Effector memory CD8-positive, alpha-beta T cell (primary cell): ENCODE results near the gene NHERF2.

Source experiments
- ATAC-seq: fragments of 150-1000 bp; cut with Tn5 transposase; replicated peaks from 2 replicates; pipeline ENCODE4 v1.10.0; 2021; ENCODE audit warnings: mild to moderate bottlenecking, moderate library complexity
- DNase-seq, 3 experiments: peaks; one replicate each; pipeline ENCODE4 v3.0.0; 2021
- H3K27ac Mint-ChIP-seq, 2 donors: one replicate each; pipeline ENCODE4 v1.8.0; 2022; ENCODE audit warnings: mild to moderate bottlenecking in 2 of 2, mixed read lengths in 2 of 2, moderate library complexity in 2 of 2
- H3K27me3 Mint-ChIP-seq, 2 donors: one replicate each; pipeline ENCODE4 v1.8.0; 2022; ENCODE audit warnings: mixed read lengths in 2 of 2
- H3K36me3 Mint-ChIP-seq: one replicate; pipeline ENCODE4 v1.8.0; 2022; ENCODE audit warnings: mild to moderate bottlenecking, moderate library complexity, mixed read lengths; ENCODE audit not compliant: insufficient read depth
- H3K4me1 Mint-ChIP-seq, 2 donors: one replicate each; pipeline ENCODE4 v1.8.0; 2022; ENCODE audit warnings: low read depth in 2 of 2, mixed read lengths in 2 of 2
- H3K4me3 Mint-ChIP-seq, 2 donors: one replicate each; pipeline ENCODE4 v1.8.0; 2022; ENCODE audit warnings: mild to moderate bottlenecking in 2 of 2, mixed read lengths in 2 of 2, moderate library complexity in 2 of 2
- H3K9me3 Mint-ChIP-seq, 2 donors: one replicate each; pipeline ENCODE4 v1.8.0; 2022; ENCODE audit warnings: mixed read lengths in 2 of 2
- total RNA-seq, 9 experiments: gene quantifications; one replicate each; lab custom pipeline; 2026; lab: John Stamatoyannopoulos, UW

The NHERF2 gene
- total RNA-seq, result 0 to 3.4 (median 0.93) reads per million in 9 experiments

GRCh38 chr16:2026461-2027023, at the start of gene NHERF2:
Gene NHERF2, plus strand, starts transcription at chr16:2026902. Its CDS starts 104 bp downstream, at chr16:2027006.
- H3K9me3 Mint-ChIP-seq, result no peaks in the 10 kb centered on the region
- H3K4me3 Mint-ChIP-seq, result peak within 1 kb of the TSS; percentile 59 to 70
- H3K27me3 Mint-ChIP-seq, result peaks cover 11 to 16% of the 10 kb centered on the region in 2 donors
- no peak for DNase-seq
- no peak within 1 kb of the TSS for H3K27ac Mint-ChIP-seq
- H3K4me1 Mint-ChIP-seq, result peaks cover 9 to 10% of the 10 kb centered on the region in 2 donors
- H3K36me3 Mint-ChIP-seq, result no peaks in the 10 kb centered on the region
- ATAC-seq, result peak; percentile 19

GRCh38 chr16:1976951-1977874, 49.5 kb upstream of the NHERF2 start:
- ATAC-seq, result no peak
- Mint-ChIP-seq H3K36me3 (peaks cover 27% of the 10 kb centered on the region), H3K9me3 (no peaks in the 10 kb centered on the region), H3K4me3 (no peak overlapping the region), H3K4me1 (peaks cover 5 to 10% of the 10 kb centered on the region in 2 donors), H3K27ac (no peak overlapping the region), H3K27me3 (peaks cover 0 to 23% of the 10 kb centered on the region in 2 donors)
- DNase-seq, result no peak

- Mint-ChIP-seq H3K36me3 (peaks cover 27% of the 10 kb centered on the region), H3K27ac (no peak overlapping the region), H3K4me1 (peaks cover 2 to 8% of the 10 kb centered on the region in 2 donors), H3K4me3 (no peak overlapping the region), H3K9me3 (no peaks in the 10 kb centered on the region), H3K27me3 (peaks cover 0 to 30% of the 10 kb centered on the region in 2 donors)
- no peak for DNase-seq
- no peak for ATAC-seq
These were observed 48.8 kb upstream of the NHERF2 start for GRCh38 chr16:1977875-1978268.

GRCh38 chr16:1978476-1979120, 48.1 kb upstream of the NHERF2 start:
- Mint-ChIP-seq H3K9me3 (no peaks in the 10 kb centered on the region), H3K4me1 (peaks cover 0 to 11% of the 10 kb centered on the region in 2 donors), H3K36me3 (peaks cover 27% of the 10 kb centered on the region), H3K4me3 (no peak overlapping the region), H3K27me3 (peaks cover 0 to 34% of the 10 kb centered on the region in 2 donors), H3K27ac (no peak overlapping the region)
- no peak for DNase-seq
- ATAC-seq, result no peak

GRCh38 chr16:1979271-1980029, 47.3 kb upstream of the NHERF2 start:
- Mint-ChIP-seq H3K27me3 (peaks cover 0 to 34% of the 10 kb centered on the region in 2 donors), H3K36me3 (peaks cover 29% of the 10 kb centered on the region), H3K4me3 (no peak overlapping the region), H3K4me1 (peaks cover 0 to 11% of the 10 kb centered on the region in 2 donors), H3K27ac (no peak overlapping the region), H3K9me3 (no peaks in the 10 kb centered on the region)
- no peak for ATAC-seq
- DNase-seq, result no peak

- DNase-seq (no peak), ATAC-seq (no peak)
- Mint-ChIP-seq H3K4me1 (peaks cover 4 to 14% of the 10 kb centered on the region in 2 donors), H3K27me3 (peaks cover 0 to 34% of the 10 kb centered on the region in 2 donors), H3K36me3 (peaks cover 23% of the 10 kb centered on the region), H3K27ac (peak overlapping the region in 1 of 2 donors; percentile 12), H3K4me3 (no peak overlapping the region), H3K9me3 (no peaks in the 10 kb centered on the region)
These were observed 46.5 kb upstream of the NHERF2 start for GRCh38 chr16:1980030-1980769.

GRCh38 chr16:1980770-1981087, 46.0 kb upstream of the NHERF2 start:
- H3K27ac Mint-ChIP-seq, result peak overlapping the region in 1 of 2 donors; percentile 12
- H3K4me3 Mint-ChIP-seq, result no peak overlapping the region
- H3K27me3 Mint-ChIP-seq, result peaks cover 0 to 34% of the 10 kb centered on the region in 2 donors
- peaks cover 4 to 14% of the 10 kb centered on the region in 2 donors for H3K4me1 Mint-ChIP-seq
- peaks cover 23% of the 10 kb centered on the region for H3K36me3 Mint-ChIP-seq
- no peak for DNase-seq
- H3K9me3 Mint-ChIP-seq, result no peaks in the 10 kb centered on the region
- no peak for ATAC-seq

- ATAC-seq (no peak), DNase-seq (no peak)
- Mint-ChIP-seq H3K27me3 (peaks cover 0 to 34% of the 10 kb centered on the region in 2 donors), H3K36me3 (peaks cover 23% of the 10 kb centered on the region), H3K9me3 (no peaks in the 10 kb centered on the region), H3K27ac (peak within 1 kb of the TSS in 1 of 2 donors; percentile 12), H3K4me3 (peak within 1 kb of the TSS in 1 of 2 donors; percentile 75), H3K4me1 (peaks cover 4 to 14% of the 10 kb centered on the region in 2 donors)
These were observed 45.3 kb upstream of the NHERF2 start, which contains the start of gene NOXO1 for GRCh38 chr16:1981398-1981836. Gene NOXO1, minus strand, starts transcription at chr16:1981469. Its CDS starts 290 bp downstream, at chr16:1981179.

GRCh38 chr16:1982013-1982433, 44.7 kb upstream of the NHERF2 start:
- peaks cover 4 to 14% of the 10 kb centered on the region in 2 donors for H3K4me1 Mint-ChIP-seq
- H3K36me3 Mint-ChIP-seq, result peaks cover 17% of the 10 kb centered on the region
- H3K27ac Mint-ChIP-seq, result no peak overlapping the region
- no peaks in the 10 kb centered on the region for H3K9me3 Mint-ChIP-seq
- peak overlapping the region in 1 of 2 donors; percentile 75 for H3K4me3 Mint-ChIP-seq
- no peak for DNase-seq
- no peak for ATAC-seq
- H3K27me3 Mint-ChIP-seq, result peaks cover 0 to 34% of the 10 kb centered on the region in 2 donors

GRCh38 chr16:1982991-1983543, 43.6 kb upstream of the NHERF2 start:
- DNase-seq (no peak), ATAC-seq (no peak)
- peak overlapping the region; percentile 63 to 81 for H3K27ac Mint-ChIP-seq
- peaks cover 11% of the 10 kb centered on the region for H3K36me3 Mint-ChIP-seq
- peaks cover 4 to 14% of the 10 kb centered on the region in 2 donors for H3K4me1 Mint-ChIP-seq
- H3K27me3 Mint-ChIP-seq, result peaks cover 0 to 34% of the 10 kb centered on the region in 2 donors
- H3K4me3 Mint-ChIP-seq, result peak overlapping the region; percentile 69 to 75
- H3K9me3 Mint-ChIP-seq, result no peaks in the 10 kb centered on the region

- peak in 2 of 3 experiments; percentile 47 to 63 for DNase-seq
- peak; percentile 77 for ATAC-seq
These were observed 43.0 kb upstream of the NHERF2 start, which contains the start of gene GFER for GRCh38 chr16:1983544-1984346. Gene GFER, plus strand, starts transcription at chr16:1984193. Its CDS starts 26 bp downstream, at chr16:1984219.

More at GRCh38 chr16:1983544-1984346, 43.0 kb upstream of the NHERF2 start, which contains the start of gene GFER:
- H3K4me1 Mint-ChIP-seq, result peaks cover 4 to 14% of the 10 kb centered on the region in 2 donors
- H3K4me3 Mint-ChIP-seq, result peak within 1 kb of the TSS; percentile 69 to 75
- H3K27me3 Mint-ChIP-seq, result peaks cover under 1 to 39% of the 10 kb centered on the region in 2 donors
- H3K27ac Mint-ChIP-seq, result peak within 1 kb of the TSS; percentile 63 to 81
- no peaks in the 10 kb centered on the region for H3K9me3 Mint-ChIP-seq
- peaks cover 11% of the 10 kb centered on the region for H3K36me3 Mint-ChIP-seq
